ENCODE data around the gene NOTCH2. TPM values are rescaled to one million over a fixed set of nuclear protein-coding genes. Genes with fewer than 3 reads are reported as not detected.

The NOTCH2 gene
- polyA plus RNA-seq, 1 donor (not counting 4 experiments of a cell fraction or from before 2014, with no cell fraction given): 22.5 TPM

GRCh38 chr1:119984771-119985170 is 84.7 kb downstream of the NOTCH2 start:
- Histone ChIP-seq H3K9me3 (ENCODE audit: control insufficient read depth, low read depth, low read length) (no peaks in the 10 kb centered on the region), H3K9ac (ENCODE audit: control insufficient read depth, extremely low read depth, insufficient read depth, low read length) (no peak overlapping the region), H3K9me1 (ENCODE audit: control insufficient read depth, extremely low read depth, insufficient read depth, low read length) (peaks cover 11% of the 10 kb centered on the region), H3K79me2 (ENCODE audit: control insufficient read depth, insufficient read depth, low read length) (peaks cover 20% of the 10 kb centered on the region), H3K27ac (ENCODE audit: control insufficient read depth, insufficient read depth, low read length) (peak overlapping the region; percentile 2), H4K20me1 (ENCODE audit: control insufficient read depth, extremely low read depth, insufficient read depth, low read length) (no peaks in the 10 kb centered on the region), H3K4me1 (ENCODE audit: control insufficient read depth, extremely low read depth, insufficient read depth, low read length) (peaks cover 39% of the 10 kb centered on the region), H3K36me3 (ENCODE audit: control insufficient read depth in 2 of 2, extremely low read depth in 1 of 2, insufficient read depth in 2 of 2, low read length in 2 of 2) (peaks cover 4 to 8% of the 10 kb centered on the region in 2 experiments), H3K4me2 (ENCODE audit: control insufficient read depth, extremely low read depth, insufficient read depth, low read depth, low read length) (no peak overlapping the region), H3K4me3 (ENCODE audit: control insufficient read depth in 2 of 3, extremely low read depth in 1 of 3, insufficient read depth in 2 of 3, low read depth in 1 of 3, low read length in 3 of 3) (no peak overlapping the region), H3K27me3 (ENCODE audit: control insufficient read depth, extremely low read depth, insufficient read depth, low read length) (no peaks in the 10 kb centered on the region), H2AFZ (ENCODE audit: control insufficient read depth, low read length) (no peak overlapping the region)
- TF ChIP-seq EZH2 (IDR thresholded peaks at IDR 0.05; ENCODE audit: low read length): no peak
- TF ChIP-seq, protein P1, sequence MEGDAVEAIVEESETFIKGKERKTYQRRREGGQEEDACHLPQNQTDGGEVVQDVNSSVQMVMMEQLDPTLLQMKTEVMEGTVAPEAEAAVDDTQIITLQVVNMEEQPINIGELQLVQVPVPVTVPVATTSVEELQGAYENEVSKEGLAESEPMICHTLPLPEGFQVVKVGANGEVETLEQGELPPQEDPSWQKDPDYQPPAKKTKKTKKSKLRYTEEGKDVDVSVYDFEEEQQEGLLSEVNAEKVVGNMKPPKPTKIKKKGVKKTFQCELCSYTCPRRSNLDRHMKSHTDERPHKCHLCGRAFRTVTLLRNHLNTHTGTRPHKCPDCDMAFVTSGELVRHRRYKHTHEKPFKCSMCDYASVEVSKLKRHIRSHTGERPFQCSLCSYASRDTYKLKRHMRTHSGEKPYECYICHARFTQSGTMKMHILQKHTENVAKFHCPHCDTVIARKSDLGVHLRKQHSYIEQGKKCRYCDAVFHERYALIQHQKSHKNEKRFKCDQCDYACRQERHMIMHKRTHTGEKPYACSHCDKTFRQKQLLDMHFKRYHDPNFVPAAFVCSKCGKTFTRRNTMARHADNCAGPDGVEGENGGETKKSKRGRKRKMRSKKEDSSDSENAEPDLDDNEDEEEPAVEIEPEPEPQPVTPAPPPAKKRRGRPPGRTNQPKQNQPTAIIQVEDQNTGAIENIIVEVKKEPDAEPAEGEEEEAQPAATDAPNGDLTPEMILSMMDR (optimal IDR thresholded peaks at IDR 0.05 in 1 of 3, IDR thresholded peaks at IDR 0.05 in 1 of 3, conservative IDR thresholded peaks at IDR 0.05 in 1 of 3; ENCODE audit: extremely low read depth in 1 of 3, insufficient read depth in 2 of 3, low read length in 3 of 3): no peak
- dilution Hi-C loops (cut with MboI; ENCODE audit: extremely low pct_ligation_motif_present, low sequenced_read_pairs): no loop called here
- FAIRE-seq (peak; percentile 84), DNase-seq (ENCODE audit: low read depth, low spot score) (no peak)

- no peak for DNase-seq (ENCODE audit: low read depth, low spot score)
- H2AFZ ChIP-seq (ENCODE audit: control insufficient read depth, low read length): no peak overlapping the region
- H3K4me2 ChIP-seq (ENCODE audit: control insufficient read depth, extremely low read depth, insufficient read depth, low read depth, low read length): no peak overlapping the region
- H3K27me3 ChIP-seq (ENCODE audit: control insufficient read depth, extremely low read depth, insufficient read depth, low read length): no peaks in the 10 kb centered on the region
- H3K9me3 ChIP-seq (ENCODE audit: control insufficient read depth, low read depth, low read length): no peaks in the 10 kb centered on the region
- peaks cover 11% of the 10 kb centered on the region for H3K9me1 ChIP-seq (ENCODE audit: control insufficient read depth, extremely low read depth, insufficient read depth, low read length)
- dilution Hi-C loops (cut with MboI; ENCODE audit: extremely low pct_ligation_motif_present, low sequenced_read_pairs): no loop called here
- FAIRE-seq: peak; percentile 92
- peaks cover 4 to 8% of the 10 kb centered on the region in 2 experiments for H3K36me3 ChIP-seq (ENCODE audit: control insufficient read depth in 2 of 2, extremely low read depth in 1 of 2, insufficient read depth in 2 of 2, low read length in 2 of 2)
- TF ChIP-seq EZH2 (IDR thresholded peaks at IDR 0.05; ENCODE audit: low read length): no peak
- TF ChIP-seq, protein P1 (optimal IDR thresholded peaks at IDR 0.05 in 1 of 3, IDR thresholded peaks at IDR 0.05 in 1 of 3, conservative IDR thresholded peaks at IDR 0.05 in 1 of 3; ENCODE audit: extremely low read depth in 1 of 3, insufficient read depth in 2 of 3, low read length in 3 of 3): no peak
- no peak overlapping the region for H3K4me3 ChIP-seq (ENCODE audit: control insufficient read depth in 2 of 3, extremely low read depth in 1 of 3, insufficient read depth in 2 of 3, low read depth in 1 of 3, low read length in 3 of 3)
- H3K4me1 ChIP-seq (ENCODE audit: control insufficient read depth, extremely low read depth, insufficient read depth, low read length): peaks cover 25% of the 10 kb centered on the region
- no peak overlapping the region for H3K9ac ChIP-seq (ENCODE audit: control insufficient read depth, extremely low read depth, insufficient read depth, low read length)
- H4K20me1 ChIP-seq (ENCODE audit: control insufficient read depth, extremely low read depth, insufficient read depth, low read length): no peaks in the 10 kb centered on the region
- no peak overlapping the region for H3K27ac ChIP-seq (ENCODE audit: control insufficient read depth, insufficient read depth, low read length)
- H3K79me2 ChIP-seq (ENCODE audit: control insufficient read depth, insufficient read depth, low read length): peaks cover 15% of the 10 kb centered on the region
These were observed 87.3 kb downstream of the NOTCH2 start for GRCh38 chr1:119981986-119982815.
